ENCODE results near the gene P2RX3.
"Not testable (repeated sequence)": the region's sequence is repeated elsewhere in the genome, so short reads cannot be mapped to it uniquely, and the experiment has no call there.

P2RX3 gene

DNA sequence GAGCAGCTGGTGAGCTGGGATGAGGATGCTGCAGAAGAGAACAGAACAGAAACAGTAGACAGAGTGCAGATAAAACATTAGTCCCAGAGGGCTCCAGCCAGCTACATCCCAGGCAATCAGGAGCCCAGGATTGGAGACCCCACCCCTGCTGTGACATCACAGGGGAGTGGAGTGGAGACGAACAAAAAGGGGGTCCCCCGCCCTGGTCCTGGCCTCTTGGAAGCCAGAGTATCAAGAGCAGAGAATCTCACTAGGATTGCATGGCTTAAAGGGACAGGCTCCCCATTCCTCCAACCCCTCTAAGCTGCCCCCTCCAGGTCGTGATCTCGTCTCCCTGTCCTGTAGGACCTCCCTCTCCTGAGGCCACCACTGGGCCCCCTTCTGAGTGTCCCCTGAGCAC is at the start of gene P2RX3:
P2RX3 (plus strand) TSS at position 211 of the 400 bp plus-strand sequence. CDS start 199 bp downstream, outside the sequence.
- no peak for DNase-seq (ENCODE audit: low read depth in 2 of 2)

DNA sequence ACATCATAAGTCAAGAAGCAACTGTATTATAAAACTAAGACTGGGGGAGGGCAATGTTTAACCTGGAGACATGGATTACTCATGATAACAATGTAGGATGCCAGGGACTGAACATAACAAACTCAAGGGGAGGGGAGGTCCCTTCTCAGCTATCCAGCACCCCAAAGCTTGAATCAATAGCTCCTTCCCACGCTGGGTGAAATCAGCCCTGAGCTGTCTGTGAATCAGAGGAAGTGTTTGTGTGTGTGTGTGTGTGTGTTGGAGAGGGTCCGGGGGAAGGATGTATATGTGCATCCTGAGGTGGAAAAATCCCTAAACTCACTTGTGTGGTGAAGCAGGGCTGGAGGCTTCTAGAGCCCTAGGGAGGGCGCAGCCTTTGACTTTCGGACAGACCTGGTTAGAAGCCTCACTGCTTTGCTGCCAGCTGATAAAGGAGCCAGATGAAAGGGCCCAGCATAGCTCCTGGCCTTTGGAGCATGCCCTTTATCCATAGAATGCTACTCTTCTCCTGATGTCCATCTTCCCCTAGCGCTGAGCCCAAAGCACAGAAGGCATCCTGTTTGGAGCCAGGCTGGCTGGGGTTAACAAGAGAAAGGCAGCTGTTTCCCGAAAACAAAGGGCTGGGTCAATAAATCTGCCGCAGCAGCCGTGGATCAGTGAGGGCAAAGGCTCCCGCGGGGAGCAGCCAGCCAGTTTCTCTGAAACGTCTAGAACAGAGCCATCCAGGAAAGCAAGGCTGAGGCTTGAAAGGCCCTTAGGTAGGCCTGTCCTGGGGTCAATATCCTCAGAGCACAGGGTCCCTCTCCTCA is 49.2 kb upstream of the P2RX3 start:
- no peak for DNase-seq (ENCODE audit: low read depth in 2 of 2)

DNA sequence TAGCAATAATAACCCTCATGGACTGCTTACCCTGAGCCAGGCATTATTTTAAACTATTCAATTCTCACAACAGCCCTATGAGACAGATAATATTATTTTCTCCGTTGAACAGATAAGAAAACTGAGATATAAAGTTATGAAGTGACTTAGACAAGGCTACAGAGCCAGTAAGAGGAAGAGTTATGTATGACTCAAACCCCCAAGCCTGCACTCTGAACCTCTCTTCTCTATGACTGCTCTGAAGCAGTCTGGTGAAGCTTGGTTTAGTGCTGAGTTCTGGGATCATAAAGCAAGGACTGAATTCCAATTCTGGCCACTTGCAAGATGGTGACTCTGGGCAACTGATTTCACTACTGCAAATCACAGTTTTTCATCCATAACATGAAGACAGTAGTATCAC is 47.9 kb upstream of the P2RX3 start:
- no peak for DNase-seq (ENCODE audit: low read depth in 2 of 2)

DNA sequence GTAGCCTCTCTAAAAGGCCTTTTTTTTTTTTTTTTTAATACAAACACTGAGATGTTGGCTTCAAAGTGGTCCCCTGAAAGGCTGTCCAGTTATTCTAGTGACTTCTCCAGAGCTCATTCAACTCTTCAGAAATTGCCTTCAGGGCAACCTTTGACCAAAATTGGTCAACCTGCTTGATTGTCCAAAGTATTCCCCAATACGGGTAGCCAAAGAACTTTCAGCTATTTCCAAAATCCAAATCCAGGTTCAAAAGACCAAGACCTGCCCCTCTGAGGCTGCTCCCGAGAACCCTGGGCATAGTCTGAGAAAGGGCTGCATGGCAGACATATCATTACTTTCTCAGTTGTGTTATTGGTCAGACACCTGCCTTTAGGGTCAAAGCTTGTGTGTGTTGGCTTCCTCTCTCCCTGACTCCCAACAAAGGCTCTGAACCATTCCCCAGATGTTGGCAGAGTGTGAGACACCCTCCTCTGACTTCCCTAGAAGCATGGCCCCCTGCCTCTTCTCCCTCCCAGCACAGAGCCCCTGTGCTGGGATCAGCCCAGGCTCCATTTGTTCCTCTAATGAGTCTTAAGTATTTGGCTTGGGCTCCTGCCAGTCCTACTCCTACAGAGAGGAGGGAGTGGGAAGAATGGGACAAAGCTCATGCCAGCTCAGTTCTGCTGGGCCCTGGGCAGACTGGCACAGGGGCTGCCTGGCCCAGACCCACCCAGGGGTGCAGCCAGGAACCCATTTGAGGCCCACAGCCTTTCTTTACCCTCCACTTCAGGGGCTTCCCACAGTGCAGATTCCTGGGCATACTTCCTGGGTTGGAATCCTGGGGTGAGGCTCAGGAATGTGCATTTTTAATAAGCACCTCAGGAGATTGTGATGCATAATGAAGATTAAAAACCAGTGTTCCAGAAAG is 43.7 kb upstream of the P2RX3 start:
- DNase-seq (ENCODE audit: low read depth in 2 of 2): no peak

GRCh38 chr11:57296205-57296604 is 41.9 kb upstream of the P2RX3 start:
- DNase-seq (ENCODE audit: low read depth in 2 of 2): not testable (repeated sequence)

- DNase-seq (ENCODE audit: low read depth in 2 of 2): no peak
These were observed 40.9 kb upstream of the P2RX3 start for GRCh38 chr11:57297221-57297620.

DNA sequence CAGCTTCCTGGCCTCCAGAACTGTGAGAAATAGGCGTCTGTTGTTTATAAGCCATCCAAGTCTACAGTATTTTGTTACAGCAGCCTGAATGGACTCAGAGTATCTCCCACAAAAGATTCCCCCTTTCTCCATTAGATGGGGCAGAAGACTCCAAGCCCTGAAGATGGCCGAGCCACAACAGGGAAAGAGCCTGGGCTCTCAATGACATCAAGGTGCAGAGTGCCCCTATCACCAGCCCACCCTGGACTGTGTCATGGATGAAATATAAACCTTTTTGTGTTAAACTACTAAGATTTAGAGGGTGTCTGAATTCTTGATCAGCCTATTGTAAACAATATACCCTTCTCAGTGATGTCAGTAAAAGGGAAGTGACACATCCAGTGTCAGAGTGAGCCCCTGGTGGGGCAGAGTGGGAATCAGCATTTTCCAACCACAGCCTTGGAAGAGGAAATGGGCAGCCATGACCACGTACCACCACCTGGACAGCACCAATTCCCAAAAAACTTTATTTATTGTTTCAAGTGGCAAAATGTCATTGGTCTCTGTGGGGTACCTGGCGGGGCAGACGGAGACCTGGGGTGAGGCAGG is 38.9 kb upstream of the P2RX3 start:
- DNase-seq (ENCODE audit: low read depth in 2 of 2): no peak

- no peak for DNase-seq (ENCODE audit: low read depth in 2 of 2)
These were observed 37.4 kb upstream of the P2RX3 start for GRCh38 chr11:57300785-57301184.

GRCh38 chr11:57301711-57302423 is 36.3 kb upstream of the P2RX3 start:
- DNase-seq (ENCODE audit: low read depth in 2 of 2): no peak

DNA sequence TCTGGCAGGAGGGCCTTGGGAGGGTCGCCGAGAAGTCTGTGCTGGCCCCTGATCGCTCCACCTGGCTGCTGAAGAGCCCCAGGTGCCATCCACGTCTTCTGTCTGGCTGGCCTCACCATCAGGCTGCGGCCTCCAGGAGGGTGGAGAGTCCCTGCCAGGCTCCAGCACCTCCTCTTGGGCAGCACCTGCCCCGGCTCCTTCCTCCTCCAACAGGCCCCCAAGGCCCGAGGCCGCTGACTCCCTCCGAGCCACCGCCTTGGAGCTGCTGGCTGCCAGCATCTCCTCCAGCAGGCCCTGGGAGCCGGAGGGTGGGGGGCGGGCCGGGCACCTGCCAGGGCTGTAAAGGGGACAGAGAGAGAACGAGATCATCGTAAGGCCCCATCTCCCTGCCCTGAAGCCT is 35.7 kb upstream of the P2RX3 start:
- no peak for DNase-seq (ENCODE audit: low read depth in 2 of 2)

DNA sequence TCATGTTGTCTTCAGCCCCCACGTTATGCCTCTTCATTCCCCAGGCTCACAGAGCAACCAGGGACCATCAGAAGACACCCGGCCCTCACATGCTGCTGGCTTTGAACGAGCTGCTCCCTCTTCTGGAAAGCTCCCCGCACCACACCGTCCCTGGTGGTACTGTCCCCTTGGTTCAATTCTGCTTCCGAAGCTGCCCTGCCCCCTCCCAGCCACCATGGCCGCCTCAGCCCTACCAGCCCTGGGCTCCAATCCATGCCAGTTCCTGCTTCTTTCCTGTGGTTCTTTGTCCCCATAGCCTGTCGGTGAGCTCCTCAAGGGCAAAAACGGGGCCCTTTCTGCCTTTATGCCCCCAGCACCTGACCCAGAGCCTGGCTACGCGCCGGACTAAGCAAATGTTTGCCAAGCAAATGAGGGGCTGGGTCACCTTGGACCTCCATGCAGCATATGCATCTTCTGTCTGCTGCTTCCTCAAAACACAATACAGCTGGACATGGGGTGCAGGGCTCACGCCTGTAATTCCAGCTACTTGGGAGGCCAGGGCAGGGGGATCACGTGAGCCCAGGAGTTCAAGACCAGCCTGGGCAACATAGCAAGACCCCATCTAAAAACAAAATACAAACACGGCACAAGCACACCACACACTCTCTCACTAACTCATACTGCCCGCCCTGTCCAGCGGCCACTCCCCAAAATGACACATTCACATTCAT is 34.7 kb upstream of the P2RX3 start:
- no peak for DNase-seq (ENCODE audit: low read depth in 2 of 2)

DNA sequence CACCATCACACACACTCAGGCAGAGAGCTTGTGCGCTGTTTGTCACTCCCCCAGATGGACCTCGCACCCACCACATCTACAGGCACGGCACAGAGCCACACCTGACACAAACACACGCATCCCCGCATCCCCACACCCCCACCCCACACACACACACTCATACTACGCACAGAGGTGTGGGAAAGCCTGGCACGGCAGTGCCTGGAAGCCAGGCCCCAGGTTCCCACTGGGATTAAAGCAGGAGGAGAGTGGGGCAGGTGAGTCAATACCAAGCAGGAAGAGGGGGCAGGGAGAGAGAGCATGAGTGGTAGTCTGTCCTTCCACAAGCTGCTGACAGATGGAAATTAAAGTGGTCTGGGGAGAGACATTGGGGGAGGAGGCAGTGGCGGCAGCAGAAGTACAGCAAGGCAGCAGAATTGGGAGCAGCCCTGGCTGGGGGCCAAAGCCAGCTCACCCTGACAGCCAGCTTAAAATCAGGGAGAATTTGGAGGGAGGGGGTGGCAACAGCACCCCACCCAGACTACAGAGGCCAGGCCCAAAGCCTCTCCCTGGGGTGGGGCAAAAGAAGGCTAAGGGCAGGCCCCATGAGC is 34.1 kb upstream of the P2RX3 start:
- no peak for DNase-seq (ENCODE audit: low read depth in 2 of 2)

DNA sequence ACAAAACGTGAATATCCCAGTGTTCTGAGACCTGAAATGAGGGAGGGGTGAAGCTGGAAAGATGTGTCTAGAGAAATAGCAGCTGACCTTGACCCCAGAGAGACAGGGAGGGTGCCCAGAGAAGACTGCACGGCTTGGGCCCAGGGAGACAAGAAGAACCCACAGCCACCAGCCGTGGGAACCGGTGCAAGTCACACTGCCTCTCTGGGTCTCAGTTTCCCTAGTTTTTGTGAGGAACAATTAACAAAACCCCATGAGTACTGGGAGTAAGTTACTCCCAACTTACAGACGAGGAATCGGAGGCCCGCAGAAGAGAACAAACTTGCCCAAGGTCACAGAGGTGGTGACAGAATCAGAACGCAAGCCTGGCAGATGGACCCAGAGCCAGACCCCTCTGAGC is 32.6 kb upstream of the P2RX3 start:
- no peak for DNase-seq (ENCODE audit: low read depth in 2 of 2)

DNA sequence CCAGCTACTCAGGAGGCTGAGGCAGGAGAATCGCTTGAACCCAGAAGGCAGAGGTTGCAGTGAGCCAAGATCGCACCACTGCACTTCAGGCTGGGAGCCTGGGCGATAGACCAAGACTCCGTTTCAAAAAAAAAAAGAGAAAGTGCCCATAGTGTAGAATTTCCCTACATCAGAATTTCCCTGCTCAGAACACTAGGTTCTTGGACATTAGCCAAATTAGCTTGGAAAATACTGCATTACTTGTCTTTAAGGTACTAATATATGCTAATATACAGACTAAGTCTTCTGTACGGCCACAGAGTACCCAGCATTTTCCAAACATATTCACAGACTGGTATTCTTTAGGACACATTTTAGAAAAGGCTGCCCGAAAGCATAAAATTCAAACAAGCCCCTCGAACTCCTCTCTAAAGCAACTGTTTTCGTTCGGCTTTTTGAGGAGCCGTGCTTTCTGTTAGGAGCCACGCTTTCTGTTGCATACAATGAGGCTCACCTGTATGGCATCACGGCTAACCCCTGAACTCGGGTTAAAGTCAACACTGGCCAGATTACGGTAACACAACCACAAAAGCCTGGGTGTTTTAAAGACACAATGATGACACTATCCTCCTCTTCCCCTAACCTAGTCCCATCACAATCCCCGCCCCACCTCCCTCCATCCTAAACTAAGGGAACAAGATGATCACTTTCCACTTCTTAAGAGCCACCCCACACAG is 31.8 kb upstream of the P2RX3 start:
- DNase-seq (ENCODE audit: low read depth in 2 of 2): no peak

DNA sequence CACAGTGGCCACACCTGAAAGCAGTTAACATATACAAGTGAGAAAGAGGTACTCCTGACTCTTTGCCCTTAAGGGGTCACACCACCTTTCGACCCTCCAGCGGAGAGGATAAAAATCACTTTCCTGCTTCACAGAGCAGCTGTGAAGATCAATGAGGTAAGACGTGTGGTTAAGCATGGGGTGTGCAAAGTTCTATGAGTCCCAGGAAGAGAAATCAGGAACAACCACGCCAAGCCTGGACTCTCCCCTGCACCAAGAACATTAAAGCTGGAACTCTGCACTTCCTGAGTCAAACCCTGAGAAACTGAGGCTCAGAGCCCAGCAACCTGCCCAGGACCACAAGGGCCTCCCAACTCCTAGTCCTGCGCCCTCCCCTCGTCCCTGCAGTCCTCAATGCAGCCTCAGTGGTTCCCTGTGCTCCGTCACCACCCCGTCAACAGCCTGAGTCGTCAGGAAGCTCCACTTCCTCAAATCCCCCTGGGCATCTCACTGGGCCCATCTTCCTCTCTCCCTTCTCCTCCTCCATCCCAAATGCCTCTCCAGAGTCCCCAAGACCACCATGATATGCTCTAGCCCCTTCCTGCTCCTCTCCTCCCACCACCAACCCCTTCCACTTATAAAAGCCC is 31.1 kb upstream of the P2RX3 start:
- no peak for DNase-seq (ENCODE audit: low read depth in 2 of 2)

- no peak for DNase-seq (ENCODE audit: low read depth in 2 of 2)
These were observed 30.4 kb upstream of the P2RX3 start for GRCh38 chr11:57307666-57308270.

DNA sequence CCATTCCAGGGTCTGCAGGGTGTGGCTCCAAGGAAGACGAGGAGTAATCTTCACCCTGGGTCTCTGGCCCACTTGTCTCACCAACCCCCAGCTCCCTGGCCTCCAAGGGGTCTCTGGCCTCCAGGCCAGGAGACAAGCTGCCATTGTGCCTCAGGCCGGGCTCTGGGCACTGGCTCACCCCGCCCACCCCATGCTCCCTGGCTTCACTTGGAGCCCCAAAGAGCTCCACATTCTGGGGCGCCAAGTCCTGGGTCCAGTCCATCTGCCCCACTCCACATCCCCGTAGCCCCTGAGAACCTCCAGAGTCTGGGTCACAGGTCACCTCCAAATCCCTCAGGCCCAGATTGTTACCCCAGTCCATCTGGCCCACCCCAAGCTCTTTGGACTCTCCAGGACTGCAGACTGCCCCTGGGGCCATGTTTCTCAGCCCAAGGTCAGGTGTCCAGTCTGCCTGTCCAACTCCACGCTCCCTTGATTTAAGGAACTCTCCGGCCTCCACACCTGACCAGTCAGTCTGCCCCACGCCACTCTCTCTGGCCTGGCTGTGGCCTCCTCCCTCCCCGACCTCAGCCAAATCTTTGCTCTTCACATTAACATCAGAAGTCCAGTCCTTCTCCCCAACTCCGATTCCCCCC is 29.6 kb upstream of the P2RX3 start:
- no peak for DNase-seq (ENCODE audit: low read depth in 2 of 2)

GRCh38 chr11:57309106-57310059 is 28.8 kb upstream of the P2RX3 start:
- DNase-seq (ENCODE audit: low read depth in 2 of 2): no peak
